PC-3 (cell line): ENCODE measurements around the gene GCC2. TPM values are rescaled to one million over a fixed set of nuclear protein-coding genes. Genes with fewer than 3 reads are reported as not detected.

Source experiments
- ATAC-seq: fragments of 200-7000 bp; cut with Tn5 transposase; 2 replicates; pipeline ENCODE4 v1.9.1; 2020; ENCODE audit warnings: mild to moderate bottlenecking, moderate library complexity
- BruUV-seq: library from RNA; stranded (reverse); fragments of 400-500 nt; replicated peaks from 2 replicates; lab custom pipeline; 2021; lab: Mats Ljungman, UMichigan
- CTCF ChIA-PET: fragments of 300-600 bp; sonication (Branson Sonifier 250); formaldehyde crosslinking; loops from one replicate; lab custom pipeline; 2022; ENCODE audit warnings: antibody characterized with exemption; lab: Charles Lee
- POLR2A ChIA-PET: fragments of 300-600 bp; sonication (Branson Sonifier 250); formaldehyde crosslinking; loops from one replicate; lab custom pipeline; 2022; ENCODE audit warnings: antibody characterized with exemption; ENCODE audit not compliant: unreplicated experiment; lab: Charles Lee
- DNase-seq: peaks from one replicate; pipeline ENCODE4 v3.0.0-alpha.2; 2015
- H2AFZ ChIP-seq: fragments of 300-600 bp; sonication (generic); 2 replicates; pipeline ENCODE4 v1.6.0; 2016; ENCODE audit warnings: antibody characterized with exemption, low read length
- H3F3A ChIP-seq: fragments of 300-600 bp; sonication (generic); one replicate; pipeline ENCODE4 v1.6.0; 2017; ENCODE audit warnings: antibody characterized with exemption, low read length, control low read depth, mild to moderate bottlenecking; ENCODE audit not compliant: unreplicated experiment
- H3K27ac ChIP-seq: fragments of 300-600 bp; sonication (generic); 2 replicates; pipeline ENCODE4 v1.5.1; 2016; ENCODE audit warnings: mild to moderate bottlenecking, low read length
- H3K27me3 ChIP-seq: fragments of 300-600 bp; sonication (generic); 2 replicates; pipeline ENCODE4 v1.6.1; 2016; ENCODE audit warnings: low read length, mixed read lengths
- H3K36me3 ChIP-seq: fragments of 300-600 bp; sonication (generic); 2 replicates; pipeline ENCODE4 v1.6.1; 2016; ENCODE audit warnings: low read depth, mixed run types, low read length, mixed read lengths
- H3K4me1 ChIP-seq: fragments of 300-600 bp; sonication (generic); 2 replicates; pipeline ENCODE4 v1.5.1; 2016; ENCODE audit warnings: low read length; ENCODE audit not compliant: insufficient read depth
- H3K4me2 ChIP-seq: fragments of 300-600 bp; sonication (generic); 2 replicates; pipeline ENCODE4 v1.6.0; 2016; ENCODE audit warnings: low read length
- H3K4me3 ChIP-seq: fragments of 300-600 bp; sonication (generic); 2 replicates; pipeline ENCODE4 v1.5.1; 2016; ENCODE audit warnings: mild to moderate bottlenecking, low read length, mixed read lengths
- H3K79me2 ChIP-seq: fragments of 300-600 bp; sonication (generic); 2 replicates; pipeline ENCODE4 v1.6.1; 2017; ENCODE audit warnings: low read length, mixed read lengths
- H3K9ac ChIP-seq: fragments of 300-600 bp; sonication (generic); 2 replicates; pipeline ENCODE4 v1.6.0; 2016; ENCODE audit warnings: mild to moderate bottlenecking, low read length
- H3K9me2 ChIP-seq: fragments of 300-600 bp; sonication (generic); replicated peaks from 2 replicates; pipeline ENCODE4 v1.6.1; 2016; ENCODE audit warnings: mixed run types, low read length, mixed read lengths
- H3K9me3 ChIP-seq: fragments of 300-600 bp; sonication (generic); 2 replicates; pipeline ENCODE4 v1.6.1; 2016; ENCODE audit warnings: low read length, mixed read lengths
- H4K20me1 ChIP-seq: fragments of 300-600 bp; sonication (generic); 2 replicates; pipeline ENCODE4 v1.6.1; 2016; ENCODE audit warnings: low read length, mixed read lengths
- CTCF ChIP-seq: fragments of 300-600 bp; sonication (generic); conservative IDR thresholded peaks from 2 replicates; pipeline ENCODE4 v1.5.1; 2017; ENCODE audit warnings: antibody characterized with exemption, low read depth, mild to moderate bottlenecking, low read length
- EZH2 ChIP-seq: fragments of 300-600 bp; sonication (generic); IDR thresholded peaks from one replicate; pipeline ENCODE4 v1.6.1; 2017; ENCODE audit warnings: antibody characterized with exemption, mild to moderate bottlenecking, low read length; ENCODE audit not compliant: unreplicated experiment
- EZH2phosphoT487 ChIP-seq: fragments of 300-600 bp; sonication (generic); IDR thresholded peaks from 2 replicates; pipeline ENCODE4 v1.6.1; 2018; ENCODE audit warnings: mild to moderate bottlenecking, antibody characterized with exemption, low read length, borderline replicate concordance
- intact Hi-C: fragments of 100-400 bp; cut with micrococcal nuclease; formaldehyde crosslinking; loops from 2 replicates; pipeline ENCODE4 v1.9.0; 2023
- total RNA-seq: library from RNA; depleted of rRNA; stranded (reverse); fragments of >200 nt; gene quantifications from 2 replicates; pipeline ENCODE4 v1.2.3, GENCODE V29; 2014

GCC2 gene
- total RNA-seq, 1 experiment from 2014 or later: 10.1 TPM

GRCh38 chr2:108459441-108459840 is 10.4 kb downstream of the GCC2 start:
- ChIA-PET CTCF (no interaction called here), POLR2A (no interaction called here)
- Histone ChIP-seq H3K27ac (no peak overlapping the region), H4K20me1 (no peaks in the 10 kb centered on the region), H3K4me1 (no peaks in the 10 kb centered on the region), H2AFZ (no peak overlapping the region), H3K9me3 (no peaks in the 10 kb centered on the region), H3K36me3 (peaks cover 75% of the 10 kb centered on the region), H3F3A (no peaks in the 10 kb centered on the region), H3K27me3 (no peaks in the 10 kb centered on the region), H3K9ac (no peak overlapping the region), H3K9me2 (no peaks in the 10 kb centered on the region), H3K79me2 (peaks cover 11% of the 10 kb centered on the region; the same call in 1 of the 2 replicates), H3K4me2 (no peak overlapping the region), H3K4me3 (no peak overlapping the region)
- TF ChIP-seq EZH2 (no peak), CTCF (no peak), EZH2phosphoT487 (no peak)
- no peak for ATAC-seq
- BruUV-seq: no TSS peak
- no peak for DNase-seq
- intact Hi-C loops: no loop called here

GRCh38 chr2:108460345-108461037 is 11.5 kb downstream of the GCC2 start:
- no peak for TF ChIP-seq EZH2
- TF ChIP-seq EZH2phosphoT487: no peak
- no peak for TF ChIP-seq CTCF
- no peak overlapping the region for H3K4me2 ChIP-seq
- H3K36me3 ChIP-seq: peaks cover 76% of the 10 kb centered on the region
- BruUV-seq: no TSS peak
- H3K9me2 ChIP-seq: no peaks in the 10 kb centered on the region
- CTCF ChIA-PET: no interaction called here
- H4K20me1 ChIP-seq: no peaks in the 10 kb centered on the region
- no peak overlapping the region for H3K9ac ChIP-seq
- H3K4me3 ChIP-seq: no peak overlapping the region
- no peak overlapping the region for H2AFZ ChIP-seq
- no peak overlapping the region for H3K27ac ChIP-seq
- no peak for ATAC-seq
- H3F3A ChIP-seq: no peaks in the 10 kb centered on the region
- peaks cover 11% of the 10 kb centered on the region; the same call in 1 of the 2 replicates for H3K79me2 ChIP-seq
- no peak for DNase-seq
- no peaks in the 10 kb centered on the region for H3K27me3 ChIP-seq
- intact Hi-C loops: no loop called here
- POLR2A ChIA-PET: no interaction called here
- H3K9me3 ChIP-seq: no peaks in the 10 kb centered on the region
- H3K4me1 ChIP-seq: no peaks in the 10 kb centered on the region

GRCh38 chr2:108477099-108477498 is 28.1 kb downstream of the GCC2 start:
- intact Hi-C loops: loop anchor here (10.0 kb wide), 1 partner anchor 262 kb away; no protein-coding TSS in a partner anchor
- H3K9ac ChIP-seq: no peak overlapping the region
- H3K4me1 ChIP-seq: no peaks in the 10 kb centered on the region
- DNase-seq (no peak), ATAC-seq (no peak)
- TF ChIP-seq EZH2phosphoT487 (no peak), EZH2 (no peak), CTCF (no peak)
- ChIA-PET CTCF (no interaction called here), POLR2A (no interaction called here)
- H3K9me2 ChIP-seq: no peaks in the 10 kb centered on the region
- H2AFZ ChIP-seq: no peak overlapping the region
- no peak overlapping the region for H3K4me2 ChIP-seq
- H3K79me2 ChIP-seq: no peaks in the 10 kb centered on the region
- H4K20me1 ChIP-seq: no peaks in the 10 kb centered on the region
- H3F3A ChIP-seq: no peaks in the 10 kb centered on the region
- no peak overlapping the region for H3K27ac ChIP-seq
- H3K27me3 ChIP-seq: no peaks in the 10 kb centered on the region
- no peaks in the 10 kb centered on the region for H3K9me3 ChIP-seq
- peaks cover 3% of the 10 kb centered on the region; the same call in 1 of the 2 replicates for H3K36me3 ChIP-seq
- H3K4me3 ChIP-seq: no peak overlapping the region
- no TSS peak for BruUV-seq
